Effector CD4-positive, alpha-beta T cell (primary cell): ENCODE results near the gene PDE7B.

Source experiments
- DNase-seq: peaks from one replicate; pipeline ENCODE4 v3.0.0-alpha.2; 2020

The PDE7B gene

DNA sequence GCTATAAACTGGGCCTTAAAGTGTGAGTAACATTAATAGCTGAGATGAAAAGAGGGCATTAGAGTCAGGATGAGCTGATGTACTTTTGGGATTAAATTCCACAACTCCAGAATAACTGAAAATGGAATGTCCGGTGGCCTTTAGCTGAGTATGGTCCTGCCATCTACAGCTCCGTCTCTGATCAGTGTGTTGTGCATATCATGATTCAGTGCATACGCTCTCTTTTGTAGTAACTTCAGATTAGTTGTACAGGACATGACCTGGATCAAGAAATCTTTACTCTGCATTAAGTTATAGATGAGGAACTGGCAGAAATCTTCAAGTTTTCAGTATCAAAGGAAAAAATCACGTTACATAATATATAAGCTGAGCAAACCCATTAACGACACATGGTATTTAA is 306.2 kb downstream of the PDE7B start:
- DNase-seq = no peak

GRCh38 chr6:136158387-136158821 is 306.9 kb downstream of the PDE7B start:
- DNase-seq = no peak

GRCh38 chr6:136158971-136159370 is 307.5 kb downstream of the PDE7B start:
- no peak for DNase-seq

DNA sequence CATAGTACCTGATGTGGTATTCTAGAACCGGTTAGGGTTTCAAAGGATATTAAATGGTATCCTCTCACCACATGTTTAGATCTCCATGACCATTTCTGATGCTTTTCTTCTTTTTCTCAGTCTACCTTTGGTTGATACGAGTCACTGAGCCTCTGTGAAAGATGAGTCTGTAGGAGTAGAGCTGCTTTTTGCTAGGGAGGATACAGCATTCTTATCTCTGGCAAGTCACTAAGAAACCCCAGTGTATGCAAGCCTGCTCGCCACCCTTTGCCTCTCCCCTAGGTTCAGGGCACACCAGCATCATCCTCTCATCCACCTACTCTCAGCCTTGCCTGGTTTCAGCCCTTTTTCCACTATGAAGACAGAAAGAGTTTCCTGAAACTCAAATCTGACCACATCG is 308.7 kb downstream of the PDE7B start:
- DNase-seq = no peak

GRCh38 chr6:136161950-136162349 is 310.4 kb downstream of the PDE7B start:
- no peak for DNase-seq

GRCh38 chr6:136163260-136163659 is 311.8 kb downstream of the PDE7B start:
- DNase-seq = no peak

DNA sequence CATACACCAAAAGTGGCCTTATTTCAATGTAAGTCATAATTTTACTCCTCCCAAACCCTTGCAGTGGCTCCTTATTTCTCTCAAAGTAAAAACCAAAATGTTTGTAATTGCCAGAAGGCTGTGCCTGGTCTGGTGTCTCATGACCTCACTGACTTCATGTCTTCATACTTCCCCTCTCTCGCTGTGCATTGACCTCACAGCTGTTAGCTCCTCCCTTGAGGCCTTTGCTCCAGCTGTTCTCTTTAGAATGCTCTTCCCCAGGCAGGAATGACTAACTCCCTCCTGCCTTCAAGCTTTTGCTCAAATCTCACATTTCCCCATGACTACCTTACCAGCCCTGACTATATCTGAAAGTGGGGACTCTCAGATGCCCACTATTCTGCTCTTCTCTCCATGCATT is 315.3 kb downstream of the PDE7B start:
- DNase-seq = no peak

GRCh38 chr6:136169394-136170148 is 318.1 kb downstream of the PDE7B start:
- no peak for DNase-seq

DNA sequence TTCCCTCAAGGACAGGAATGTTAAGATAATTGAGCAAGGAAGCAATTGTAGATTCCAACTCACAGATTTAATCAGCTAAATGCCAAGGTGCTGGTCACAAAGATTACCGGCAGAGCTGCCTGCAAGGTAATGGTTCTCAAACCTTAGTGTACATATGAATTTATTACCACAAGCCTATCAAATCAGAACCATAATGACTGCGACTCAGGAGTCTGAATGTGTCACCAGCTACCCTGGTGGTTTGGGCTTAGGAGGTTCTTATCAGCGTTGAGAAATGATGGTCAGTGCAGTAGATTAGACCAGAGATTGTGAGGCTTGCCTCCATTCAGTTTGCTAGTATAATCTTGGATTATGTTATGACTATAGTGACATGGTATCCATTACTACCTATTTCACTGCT is 319.7 kb downstream of the PDE7B start:
- DNase-seq = no peak

DNA sequence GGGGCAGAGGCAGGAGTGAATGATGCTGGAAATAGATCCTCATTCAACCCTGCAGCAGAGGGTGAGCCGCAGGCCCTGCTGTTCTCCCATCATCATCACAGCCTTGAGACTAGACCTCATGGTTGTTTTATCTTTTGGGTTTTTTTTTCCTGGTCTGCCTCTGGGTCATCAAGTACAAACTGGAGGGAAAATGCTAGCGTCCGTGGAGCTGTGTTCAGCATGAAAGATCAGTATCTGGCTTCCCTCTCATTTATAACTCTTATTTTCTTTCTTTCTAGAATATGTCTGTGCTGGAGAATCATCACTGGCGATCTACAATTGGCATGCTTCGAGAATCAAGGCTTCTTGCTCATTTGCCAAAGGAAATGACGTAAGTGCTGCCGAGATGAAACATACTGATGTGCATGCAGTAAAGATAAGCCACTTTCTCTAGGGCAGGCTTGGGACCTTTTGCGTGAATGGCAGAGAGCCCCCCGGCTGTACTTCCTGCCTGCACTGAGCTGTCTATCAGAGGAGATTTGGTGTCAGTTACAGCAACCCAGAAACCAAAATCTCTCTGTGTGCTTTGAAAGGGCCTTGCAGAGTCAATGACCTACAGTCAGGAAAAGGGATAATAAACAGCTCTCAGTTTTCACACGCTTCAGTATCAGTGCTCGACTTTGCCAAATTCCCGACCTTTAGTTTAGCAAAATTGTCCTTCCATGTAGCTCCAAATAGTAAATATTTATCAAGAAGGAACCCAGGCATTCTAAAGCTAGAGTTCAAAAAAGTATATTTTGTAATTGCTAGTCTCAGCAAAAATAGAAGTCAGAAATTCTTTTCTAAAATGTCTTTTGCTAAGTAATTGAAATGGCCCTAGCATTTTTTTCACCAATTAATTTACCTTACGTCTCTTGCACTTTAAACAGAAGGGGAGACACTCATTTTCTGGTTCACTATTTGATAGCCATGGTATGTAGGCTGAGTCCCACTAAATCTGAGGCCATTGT is 322.3 kb downstream of the PDE7B start:
- DNase-seq = no peak

DNA sequence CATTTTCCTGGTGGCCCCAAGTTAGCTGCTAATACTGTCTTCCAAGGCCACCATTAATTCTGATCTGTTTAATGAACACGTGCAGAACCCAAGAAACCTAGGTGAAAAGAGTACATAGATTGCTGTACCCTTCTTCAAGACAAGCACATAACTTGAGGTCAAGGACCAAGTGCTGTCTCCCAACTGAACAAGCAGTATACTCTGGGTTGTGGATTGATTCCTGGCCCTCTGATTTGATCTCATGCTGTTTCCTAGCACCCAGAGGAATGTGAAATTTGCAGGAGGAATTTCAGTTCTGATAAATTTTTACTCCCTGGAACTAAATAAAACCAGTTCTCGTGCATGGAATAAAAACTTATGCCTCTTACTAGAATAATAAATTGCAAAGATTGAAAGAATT is 323.0 kb downstream of the PDE7B start:
- no peak for DNase-seq

DNA sequence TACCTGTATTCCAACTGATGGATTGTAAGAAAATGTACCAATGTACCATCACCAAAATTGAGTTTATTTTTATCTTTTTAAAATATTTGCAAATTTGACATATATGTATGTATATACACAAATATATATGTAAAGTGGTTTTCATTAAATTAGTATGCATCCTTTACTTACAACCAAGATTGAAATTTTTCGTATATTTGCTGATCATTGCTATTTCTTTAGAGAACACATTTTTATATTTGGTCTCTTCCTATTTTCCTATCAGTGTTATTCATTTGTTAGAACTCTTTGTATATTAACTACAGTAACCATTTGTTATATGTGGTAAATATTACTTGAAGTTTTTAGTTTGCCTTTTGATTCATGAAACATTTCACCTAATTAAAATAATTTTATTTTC is 324.4 kb downstream of the PDE7B start:
- no peak for DNase-seq

GRCh38 chr6:136178749-136179148 is 327.2 kb downstream of the PDE7B start:
- DNase-seq = no peak

GRCh38 chr6:136180704-136181511 is 329.4 kb downstream of the PDE7B start:
- no peak for DNase-seq

DNA sequence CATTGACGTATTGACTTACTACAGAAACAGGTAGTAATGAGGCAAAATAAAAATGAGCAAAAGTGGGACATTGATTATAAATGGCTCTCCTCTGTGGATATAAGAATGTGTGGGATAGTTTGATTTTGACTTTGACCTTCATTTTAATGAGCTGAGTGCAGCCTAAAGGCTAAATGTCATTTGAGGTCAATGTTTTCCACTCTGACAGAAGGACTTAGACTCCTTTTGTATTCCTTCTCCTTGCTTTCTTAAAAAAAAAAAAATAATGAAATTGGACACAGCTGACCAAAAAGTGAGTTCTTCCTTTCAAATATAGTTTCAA is 330.0 kb downstream of the PDE7B start:
- no peak for DNase-seq

DNA sequence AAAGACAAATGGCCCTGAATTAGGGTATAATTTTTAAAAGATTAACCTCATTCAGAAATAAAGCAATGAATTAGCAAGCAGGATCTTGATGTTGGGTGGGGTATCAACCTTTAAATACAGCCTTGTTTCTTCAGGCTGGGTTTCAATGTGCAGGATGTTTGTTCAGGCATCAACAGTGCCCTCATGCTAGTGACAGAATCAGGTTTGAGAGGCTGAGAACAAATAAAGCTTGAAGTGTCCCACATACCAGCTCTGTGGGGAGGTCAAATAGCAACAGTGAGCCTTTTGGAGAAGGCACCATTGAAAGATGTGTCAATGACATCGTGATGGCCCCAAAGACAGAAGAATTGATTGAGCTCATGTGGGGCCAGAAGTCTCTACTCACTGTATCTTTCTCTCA is 330.4 kb downstream of the PDE7B start:
- no peak for DNase-seq

DNA sequence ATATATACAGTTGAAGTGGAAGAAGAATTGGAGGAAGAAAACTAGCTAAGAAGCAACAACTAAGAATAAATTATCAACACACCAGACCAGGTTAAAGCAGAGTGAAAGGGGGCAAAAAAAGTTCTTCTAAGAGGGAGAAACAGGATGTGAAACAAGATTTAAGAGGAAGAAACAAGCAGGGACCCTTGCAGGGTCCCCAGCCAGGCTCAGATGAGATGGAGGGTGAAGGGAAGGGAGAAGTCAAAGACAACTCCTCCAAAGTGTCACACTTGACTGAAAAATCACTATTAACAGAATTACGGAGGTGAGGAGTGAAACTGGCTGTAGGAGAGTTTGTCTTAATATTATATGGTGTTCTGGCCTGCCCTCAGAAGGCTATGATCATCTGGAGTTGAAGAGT is 333.2 kb downstream of the PDE7B start:
- no peak for DNase-seq

GRCh38 chr6:136186363-136186762 is 334.9 kb downstream of the PDE7B start:
- DNase-seq = no peak

GRCh38 chr6:136188486-136188885 is 337.0 kb downstream of the PDE7B start:
- no peak for DNase-seq

GRCh38 chr6:136189104-136189503 is 337.6 kb downstream of the PDE7B start:
- no peak for DNase-seq

DNA sequence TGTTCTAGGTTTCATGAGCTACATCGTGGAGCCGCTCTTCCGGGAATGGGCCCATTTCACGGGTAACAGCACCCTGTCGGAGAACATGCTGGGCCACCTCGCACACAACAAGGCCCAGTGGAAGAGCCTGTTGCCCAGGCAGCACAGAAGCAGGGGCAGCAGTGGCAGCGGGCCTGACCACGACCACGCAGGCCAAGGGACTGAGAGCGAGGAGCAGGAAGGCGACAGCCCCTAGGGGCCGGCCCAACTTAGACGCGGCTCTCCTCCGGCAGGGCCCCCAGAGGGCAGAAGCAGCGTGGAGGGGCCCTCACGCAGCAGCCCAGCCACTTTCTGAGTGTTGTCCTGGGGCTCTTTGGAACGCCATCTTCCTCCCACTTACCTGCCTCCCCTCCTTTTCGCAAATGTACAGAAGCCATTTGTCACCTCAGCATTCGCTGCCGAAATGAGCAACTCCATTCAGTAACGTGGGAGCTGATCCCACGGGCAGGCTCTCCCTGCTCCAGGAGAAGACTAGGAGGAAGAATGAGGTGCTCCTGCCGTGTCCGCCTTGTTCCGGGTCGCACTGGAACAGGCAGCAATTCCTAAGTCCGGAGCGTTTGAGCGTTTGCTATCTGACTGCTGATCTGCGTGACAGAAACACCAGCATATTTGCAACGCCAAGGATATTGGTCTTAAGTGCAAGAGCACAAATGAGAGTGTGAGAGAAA is 340.3 kb downstream of the PDE7B start:
- DNase-seq = no peak

GRCh38 chr6:136192902-136193301 is 341.4 kb downstream of the PDE7B start:
- DNase-seq = no peak

GRCh38 chr6:136201732-136202131 is 350.2 kb downstream of the PDE7B start:
- DNase-seq = no peak
